GM18498 (cell line): Measurements from ENCODE around the gene KLHDC7B.

ENCODE experiments used
- ATAC-seq: cut with Tn5 transposase; IDR thresholded peaks from one replicate; pipeline ENCODE4 v1.9.1; 2021; ENCODE audit warnings: mild to moderate bottlenecking, moderate library complexity; ENCODE audit not compliant: unreplicated experiment

The KLHDC7B gene

GRCh38 chr22:50571264-50572175 lies 25.8 kb downstream of the KLHDC7B start:
- no peak for ATAC-seq

- ATAC-seq, result no peak
Observed at GRCh38 chr22:50572965-50573364, 27.3 kb downstream of the KLHDC7B start.

DNA sequence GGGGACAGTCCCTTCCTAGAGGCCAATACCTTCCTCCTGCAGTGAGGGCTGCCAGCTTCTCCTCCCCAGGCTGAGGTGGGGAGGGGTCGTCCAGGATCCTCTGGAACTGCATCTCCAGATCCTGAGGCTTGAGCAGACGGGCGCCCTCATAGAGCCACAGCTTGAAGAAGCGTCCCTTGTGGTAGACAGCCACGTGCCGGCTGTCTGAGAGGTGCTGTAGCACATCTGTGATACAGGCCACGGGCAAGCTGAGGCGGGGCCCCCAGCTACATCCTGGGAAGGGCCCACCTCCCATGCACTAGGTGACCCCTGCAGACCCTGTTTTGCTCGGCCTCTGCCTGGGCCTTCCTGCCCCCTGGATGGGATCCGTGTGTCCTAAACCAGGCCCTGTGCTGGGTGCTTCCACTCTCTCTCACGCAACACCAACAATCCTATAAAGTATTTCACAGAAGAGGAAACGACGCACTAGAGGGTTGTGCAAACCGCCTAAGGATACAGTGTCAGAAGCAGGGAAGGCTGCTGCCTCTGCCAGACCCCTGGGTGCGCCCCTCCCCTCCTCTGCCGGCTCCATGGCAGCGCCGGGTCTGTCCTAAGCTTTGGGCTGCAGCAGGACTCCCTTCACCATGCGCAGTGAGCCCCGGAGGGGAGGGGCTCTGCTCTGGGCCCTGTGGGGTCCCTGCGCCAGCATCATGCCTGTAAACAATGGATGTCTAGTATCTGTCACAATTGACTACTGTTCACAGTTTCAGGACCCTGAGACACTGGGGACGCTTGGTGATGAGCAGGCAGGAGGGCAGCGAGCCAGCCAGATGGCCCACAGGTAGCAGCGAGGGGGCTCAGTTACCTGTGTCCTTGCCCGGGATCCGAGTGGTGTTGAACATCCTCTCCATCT lies 28.0 kb downstream of the KLHDC7B start:
- no peak for ATAC-seq

DNA sequence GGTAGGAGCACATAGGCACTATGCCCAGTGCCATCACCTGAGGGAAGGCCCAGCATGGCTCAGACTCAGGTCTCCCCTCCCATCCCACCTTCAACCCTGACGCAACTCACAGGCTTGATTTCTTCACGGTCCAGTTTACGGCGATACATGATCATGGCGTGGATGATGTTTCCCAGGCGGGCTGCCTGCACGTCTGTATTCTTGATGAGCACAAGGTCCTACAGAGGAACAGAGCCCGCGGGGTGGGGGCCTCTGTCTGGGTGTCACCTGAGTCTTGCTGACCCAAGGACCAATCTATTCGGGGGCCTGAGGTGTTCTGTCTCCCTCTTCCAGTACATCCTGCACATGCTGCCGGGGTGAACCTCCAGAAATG lies 28.7 kb downstream of the KLHDC7B start:
- no peak for ATAC-seq

DNA sequence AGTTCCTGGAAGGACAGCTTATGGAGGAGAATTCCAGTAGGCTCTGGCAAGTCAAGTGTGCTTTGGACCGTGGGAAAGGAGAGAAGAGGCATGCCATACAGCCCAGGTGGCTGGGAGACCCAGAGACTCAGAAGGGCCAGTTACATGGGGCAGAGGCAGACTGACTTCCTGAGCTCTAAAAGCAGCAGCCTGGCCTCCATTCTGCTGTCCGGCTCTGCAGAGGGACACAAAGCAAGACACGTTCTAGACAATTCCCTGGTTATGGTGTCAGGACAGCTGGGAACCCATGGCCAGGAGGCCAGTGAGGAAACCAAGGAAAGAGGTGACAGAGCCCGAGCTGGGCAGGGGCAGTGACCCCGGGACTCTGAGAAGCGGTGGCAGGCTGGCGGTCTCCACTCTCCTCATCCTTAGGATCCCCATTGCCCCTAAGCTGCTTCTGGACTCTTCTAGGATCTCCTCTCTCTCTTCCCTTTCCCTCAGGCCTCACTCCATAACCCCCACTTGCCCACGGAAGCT lies 29.8 kb downstream of the KLHDC7B start:
- no peak for ATAC-seq

- no peak for ATAC-seq
Observed at GRCh38 chr22:50576070-50576469, 30.4 kb downstream of the KLHDC7B start.

- no peak for ATAC-seq
Observed at GRCh38 chr22:50576806-50577696, 31.4 kb downstream of the KLHDC7B start.

GRCh38 chr22:50577697-50577986 lies 31.9 kb downstream of the KLHDC7B start:
- no peak for ATAC-seq

DNA sequence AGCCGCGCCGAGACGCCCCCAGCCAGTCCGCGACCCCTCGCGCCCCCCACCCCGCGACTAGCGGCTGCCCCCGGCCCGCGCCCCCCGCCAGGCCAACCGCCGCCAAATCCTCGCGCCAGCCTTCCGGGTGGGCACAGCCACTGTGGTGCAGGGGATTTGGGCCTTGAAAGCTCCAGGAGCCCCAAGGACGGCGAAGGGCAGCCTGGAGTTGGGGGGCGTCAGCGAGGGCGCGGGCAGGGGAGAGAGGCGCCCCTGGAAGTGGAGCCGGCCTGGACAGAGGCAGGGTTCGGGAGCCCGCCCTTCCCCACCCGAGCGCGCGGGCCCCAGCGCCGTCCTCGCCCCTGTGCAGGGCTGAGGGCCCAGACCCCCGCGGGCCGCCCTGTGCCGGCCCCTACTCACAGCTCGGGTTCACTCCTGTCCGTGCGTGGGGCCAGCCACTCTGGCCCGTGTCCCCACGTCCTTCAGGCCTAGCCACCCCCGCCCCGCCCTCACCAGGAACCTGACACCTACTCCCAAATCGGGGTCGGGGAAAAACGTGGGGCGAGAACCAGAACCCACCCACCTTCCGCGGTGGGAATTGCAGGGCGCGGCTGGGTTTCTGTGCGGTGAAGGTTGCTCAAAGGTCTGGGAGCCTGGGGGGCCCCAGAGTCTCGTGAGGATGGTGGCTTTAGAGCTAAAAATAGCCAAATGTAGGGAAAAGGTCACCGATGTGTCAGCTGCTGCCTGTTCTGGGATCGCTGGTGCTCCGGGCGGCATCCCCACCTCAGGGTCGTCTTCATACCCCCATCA lies 32.5 kb downstream of the KLHDC7B start, which contains the start of gene CPT1B:
CPT1B (minus strand) TSS at position 441 of the 789 bp plus-strand sequence. CDS start 512 bp downstream, outside the sequence.
- no peak for ATAC-seq

DNA sequence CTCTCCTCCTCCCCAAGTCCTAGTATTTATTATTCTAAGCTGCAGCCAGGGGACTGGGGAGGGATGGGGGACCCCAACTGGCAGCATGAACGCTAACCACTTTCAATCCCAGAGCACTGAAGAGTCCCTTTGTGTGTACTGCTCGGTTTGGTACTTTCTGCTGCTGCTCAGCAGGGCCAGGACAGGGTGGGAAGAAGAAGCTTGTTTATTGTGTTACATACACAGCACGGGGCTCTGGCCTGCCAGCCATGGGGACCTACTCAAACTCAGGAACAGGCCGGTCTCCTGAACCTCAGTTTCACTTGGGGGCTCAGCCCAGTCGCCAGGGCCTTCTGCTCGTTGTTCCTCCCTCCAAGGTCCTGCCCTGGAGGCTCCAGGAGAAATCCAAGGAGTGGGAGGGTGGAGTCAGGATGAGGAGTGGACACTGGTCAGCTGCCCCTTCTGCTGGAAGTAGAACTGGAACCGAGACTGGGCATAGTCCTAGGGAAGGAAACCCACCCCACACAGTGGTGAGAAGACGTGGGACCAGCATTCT lies 33.1 kb downstream of the KLHDC7B start:
- no peak for ATAC-seq

DNA sequence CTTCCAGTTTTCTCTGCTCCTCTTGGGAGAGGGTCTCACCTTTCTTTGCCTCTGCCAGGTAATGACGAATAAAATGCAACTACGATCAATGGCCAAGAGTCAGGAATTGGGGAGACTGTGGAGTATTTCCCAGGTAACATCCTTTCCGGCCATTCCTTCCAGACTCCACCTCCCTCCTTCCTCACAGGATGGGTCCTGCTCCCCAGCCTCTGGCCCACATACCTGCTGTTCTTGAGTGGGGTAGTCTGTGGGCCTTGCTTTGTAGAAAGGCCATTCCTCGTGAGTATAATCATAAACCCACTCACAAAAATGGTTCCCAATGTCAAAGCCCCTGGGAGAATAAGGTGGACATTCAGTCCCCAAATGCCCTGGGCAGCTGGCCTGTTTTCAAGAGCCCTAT lies 34.1 kb downstream of the KLHDC7B start:
- no peak for ATAC-seq

DNA sequence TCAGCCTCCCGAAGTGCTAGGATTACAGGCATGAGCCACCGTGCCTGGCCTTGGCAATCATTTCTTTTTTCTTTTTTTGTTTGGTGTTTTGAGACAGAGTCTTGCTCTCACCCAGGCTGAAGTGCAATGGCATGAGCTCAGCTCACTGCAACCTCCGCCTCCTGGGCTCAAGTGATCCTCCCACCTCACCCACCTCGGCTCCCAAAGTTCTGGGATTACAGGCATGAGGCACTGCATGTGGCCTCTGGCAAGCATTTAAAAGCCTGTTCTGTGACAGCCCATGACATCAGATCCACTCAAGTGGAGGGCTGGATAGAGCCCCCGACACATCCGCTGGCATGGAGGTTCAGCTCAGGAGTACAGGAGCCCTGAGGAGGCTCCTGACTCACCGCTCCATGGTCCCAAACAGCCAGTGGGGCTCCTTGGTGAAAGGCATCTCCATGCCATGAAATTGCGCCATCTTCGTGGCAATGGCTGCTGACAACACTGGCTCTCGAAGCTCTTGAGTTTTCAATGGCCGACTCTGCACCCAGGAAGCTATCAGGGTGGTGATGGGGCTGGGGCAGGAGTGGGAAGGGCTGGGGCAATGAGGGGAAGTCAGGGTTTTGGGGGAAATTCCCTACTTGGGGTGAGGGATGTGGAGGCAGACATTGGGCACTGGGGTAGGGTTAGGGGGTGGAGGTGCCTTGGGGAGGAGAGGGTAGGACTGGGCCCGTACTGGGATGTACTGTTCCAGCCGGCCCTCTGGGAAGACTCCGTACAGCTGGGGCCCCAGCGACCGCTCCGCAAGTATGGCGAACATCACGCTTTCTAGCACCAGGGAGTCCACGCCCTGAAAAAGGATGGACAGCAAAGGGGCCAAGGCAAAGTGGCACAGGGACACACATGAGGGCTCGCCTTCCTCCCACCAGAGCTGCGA lies 35.6 kb downstream of the KLHDC7B start:
- no peak for ATAC-seq

DNA sequence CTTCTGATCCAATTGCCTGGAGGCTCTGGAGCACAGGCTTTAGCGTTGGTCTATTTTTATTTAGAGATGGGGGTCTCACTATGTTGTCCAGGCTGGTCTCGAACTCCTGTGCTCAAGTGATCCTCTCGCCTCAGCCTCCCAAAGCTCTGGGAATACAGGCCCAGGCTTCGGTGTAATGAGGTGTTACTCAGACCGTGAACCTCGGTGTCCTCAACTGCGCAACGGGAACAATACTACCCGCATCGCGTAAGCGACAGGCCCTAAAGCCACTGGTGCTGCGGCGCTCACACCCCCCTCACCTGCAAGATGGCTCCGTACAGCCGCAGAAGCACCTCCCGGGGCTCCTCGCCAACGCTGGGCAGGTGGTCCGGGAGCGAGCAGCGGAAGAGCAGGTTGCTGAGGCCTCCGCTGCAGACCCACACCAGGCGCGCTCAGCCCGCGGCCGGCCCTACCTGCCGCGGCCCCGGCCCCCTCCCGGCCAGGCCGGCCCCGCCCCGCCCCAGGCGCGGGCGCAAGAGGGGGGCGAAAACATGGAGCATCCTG lies 36.3 kb downstream of the KLHDC7B start:
- peak; percentile 18 for ATAC-seq

GRCh38 chr22:50582493-50583293 lies 37.0 kb downstream of the KLHDC7B start, which contains the start of gene CHKB:
Gene CHKB (minus strand): TSS chr22:50582849. CDS start chr22:50582781, 68 bp downstream.
- peak; percentile 88 for ATAC-seq

- ATAC-seq, result peak; percentile 39
Observed at GRCh38 chr22:50583294-50583861, 37.7 kb downstream of the KLHDC7B start.

DNA sequence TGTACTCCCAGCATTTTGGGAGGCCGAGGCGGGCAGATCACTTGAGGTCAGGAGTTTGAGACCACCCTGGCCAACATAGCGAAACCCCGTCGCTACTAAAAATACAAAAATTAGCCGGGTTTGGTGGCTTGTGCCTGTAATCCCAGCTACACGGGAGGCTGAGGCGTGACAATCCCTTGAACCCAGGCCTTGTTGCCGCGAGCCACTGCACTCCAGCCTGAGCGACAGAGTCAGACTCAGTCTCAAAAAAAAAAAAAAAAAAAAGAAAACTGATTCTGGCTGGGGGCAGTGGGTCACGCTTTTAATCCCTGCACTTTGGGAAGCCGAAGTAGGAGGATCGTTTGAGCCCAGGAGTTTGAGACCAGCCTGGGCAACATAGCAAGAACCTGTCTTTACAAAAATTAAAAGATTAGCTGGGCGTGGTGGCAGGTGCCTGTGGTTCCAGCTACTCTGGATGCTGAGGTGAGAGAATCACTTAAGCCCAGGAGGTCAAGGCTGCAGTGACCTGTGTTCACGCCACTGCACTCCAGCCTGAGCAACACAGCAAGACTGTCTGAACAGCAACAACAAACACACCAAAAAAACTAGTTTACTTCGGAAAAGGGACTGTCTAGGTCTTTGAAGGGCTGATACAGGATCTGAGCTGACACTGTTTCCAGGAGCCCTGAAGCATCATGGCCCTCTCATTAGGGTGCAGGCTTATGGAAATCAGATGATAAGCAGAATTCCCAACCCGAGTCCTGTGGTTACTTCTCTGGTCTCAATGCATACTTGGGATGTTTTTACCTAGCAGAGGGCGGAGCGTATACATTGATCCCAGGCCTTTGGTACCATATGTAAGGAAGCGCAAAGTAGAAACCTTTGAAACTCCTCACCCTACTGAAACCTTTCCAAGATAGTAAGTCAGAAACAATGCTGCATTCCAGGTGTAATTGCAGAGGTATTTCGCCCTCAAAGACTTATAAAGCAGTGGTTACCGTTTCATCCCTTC lies 38.7 kb downstream of the KLHDC7B start:
- no peak for ATAC-seq
